ENCODE data around the gene THADA. TPM values are rescaled to one million over a fixed set of nuclear protein-coding genes. Genes with fewer than 3 reads are reported as not detected.

Gene THADA
- total RNA-seq, 1 experiment from 2014 or later = 20.1 TPM

DNA sequence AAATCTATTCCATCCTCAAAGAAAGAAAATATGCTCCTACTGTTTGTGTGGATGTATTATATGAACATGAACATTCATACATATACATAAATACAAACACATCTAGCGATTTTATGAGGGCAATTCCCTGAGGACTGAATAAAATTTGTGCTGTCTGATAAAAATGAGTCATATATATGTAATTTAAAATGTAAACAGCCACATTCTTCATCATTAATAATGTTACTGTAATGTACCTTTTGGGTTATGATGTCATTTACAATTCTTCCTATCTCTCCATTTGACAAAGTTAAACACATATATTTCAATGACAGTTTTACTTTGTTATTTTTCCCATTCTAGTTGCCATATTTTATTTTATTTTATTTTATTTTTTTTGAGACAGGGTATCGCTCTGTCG, 278.2 kb downstream of the THADA start:
- no peak overlapping the region for H3T11ph ChIP-seq (ENCODE audit: low read length)
- no peak overlapping the region for H3K56ac ChIP-seq (ENCODE audit: insufficient read length, low read depth, low read length)
- no peak overlapping the region for H3K14ac ChIP-seq (ENCODE audit: insufficient read depth, low read length)
- no peak overlapping the region for H2BK12ac ChIP-seq (ENCODE audit: insufficient read length, low read depth, low read length)
- H3K23ac ChIP-seq (ENCODE audit: insufficient read length, low read depth, low read length) = no peak overlapping the region
- Mint-ChIP-seq H3K9me3 (no peaks in the 10 kb centered on the region), H3K4me1 (no peaks in the 10 kb centered on the region), H3K4me3 (no peak overlapping the region), H3K27me3 (ENCODE audit: low read depth) (no peaks in the 10 kb centered on the region; the same call in 1 of the 2 replicates), H3K36me3 (ENCODE audit: insufficient read depth in 1 of 3, low read depth in 3 of 3) (no peaks in the 10 kb centered on the region; a peak in 1 of 7 replicates), H3K27ac (no peak overlapping the region)
- H3K9me3 ChIP-seq (ENCODE audit: control insufficient read depth, low read depth, low read length) = no peaks in the 10 kb centered on the region
- H3K23me2 ChIP-seq (ENCODE audit: insufficient read length, low read depth, low read length, poor library complexity, severe bottlenecking) = no peaks in the 10 kb centered on the region
- H4K5ac ChIP-seq (ENCODE audit: insufficient read length, low read depth, low read length) = no peak overlapping the region
- no peak overlapping the region for H3K9ac ChIP-seq (ENCODE audit: extremely low read depth, insufficient read length, low read length)
- H2BK5ac ChIP-seq (ENCODE audit: insufficient read length, low read length) = no peak overlapping the region
- H2BK15ac ChIP-seq (ENCODE audit: low read depth, low read length) = no peak overlapping the region
- TF ChIP-seq, protein P1, sequence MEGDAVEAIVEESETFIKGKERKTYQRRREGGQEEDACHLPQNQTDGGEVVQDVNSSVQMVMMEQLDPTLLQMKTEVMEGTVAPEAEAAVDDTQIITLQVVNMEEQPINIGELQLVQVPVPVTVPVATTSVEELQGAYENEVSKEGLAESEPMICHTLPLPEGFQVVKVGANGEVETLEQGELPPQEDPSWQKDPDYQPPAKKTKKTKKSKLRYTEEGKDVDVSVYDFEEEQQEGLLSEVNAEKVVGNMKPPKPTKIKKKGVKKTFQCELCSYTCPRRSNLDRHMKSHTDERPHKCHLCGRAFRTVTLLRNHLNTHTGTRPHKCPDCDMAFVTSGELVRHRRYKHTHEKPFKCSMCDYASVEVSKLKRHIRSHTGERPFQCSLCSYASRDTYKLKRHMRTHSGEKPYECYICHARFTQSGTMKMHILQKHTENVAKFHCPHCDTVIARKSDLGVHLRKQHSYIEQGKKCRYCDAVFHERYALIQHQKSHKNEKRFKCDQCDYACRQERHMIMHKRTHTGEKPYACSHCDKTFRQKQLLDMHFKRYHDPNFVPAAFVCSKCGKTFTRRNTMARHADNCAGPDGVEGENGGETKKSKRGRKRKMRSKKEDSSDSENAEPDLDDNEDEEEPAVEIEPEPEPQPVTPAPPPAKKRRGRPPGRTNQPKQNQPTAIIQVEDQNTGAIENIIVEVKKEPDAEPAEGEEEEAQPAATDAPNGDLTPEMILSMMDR (conservative IDR thresholded peaks at IDR 0.05) = no peak
- H2BK120ac ChIP-seq (ENCODE audit: low read depth, low read length, poor library complexity, severe bottlenecking) = no peak overlapping the region
- no peak overlapping the region for H3K4me2 ChIP-seq (ENCODE audit: insufficient read depth, insufficient read length, low read length)
- no CpG with 5 or more reads among the region's 3 CpGs for WGBS (ENCODE audit: extremely low coverage, insufficient read length, low lambda C conversion rate)
- H4K8ac ChIP-seq (replicated peaks; ENCODE audit: insufficient read length, low read depth, low read length) = no peak overlapping the region
- DNase-seq = no peak
- H2BK20ac ChIP-seq (ENCODE audit: low read depth, low read length, poor library complexity, severe bottlenecking) = no peak overlapping the region
- no peak overlapping the region for H2AFZ ChIP-seq (ENCODE audit: low read length)
- no peaks in the 10 kb centered on the region for H3K27me3 ChIP-seq (ENCODE audit: insufficient read depth, low read length)
- no peak overlapping the region for H4K91ac ChIP-seq (ENCODE audit: insufficient read length, low read depth, low read length)
- H3K79me1 ChIP-seq (ENCODE audit: insufficient read depth, low read depth, low read length, poor library complexity, severe bottlenecking) = no peaks in the 10 kb centered on the region
- H3K18ac ChIP-seq (ENCODE audit: insufficient read length, low read depth, low read length) = no peak overlapping the region
- H2AK5ac ChIP-seq (ENCODE audit: insufficient read length, low read length) = no peak overlapping the region
- H3K27ac ChIP-seq (ENCODE audit: insufficient read length, low read depth, low read length) = no peak overlapping the region
- no peak overlapping the region for H3K4ac ChIP-seq (ENCODE audit: low read depth, low read length)
- no peaks in the 10 kb centered on the region for H3K4me1 ChIP-seq (ENCODE audit: insufficient read depth, low read length)
- H3K79me2 ChIP-seq (ENCODE audit: insufficient read depth, low read length) = no peaks in the 10 kb centered on the region
- H4K20me1 ChIP-seq (ENCODE audit: control insufficient read depth, insufficient read depth, insufficient read length) = no peaks in the 10 kb centered on the region

Data from H9 (cell line).